Neural cell (in vitro differentiated cells): ENCODE measurements around the gene CTBP2. TPM values are rescaled to one million over a fixed set of nuclear protein-coding genes. Genes with fewer than 3 reads are reported as not detected.

Experiments
- H2AFZ ChIP-seq: fragments of 200-600, 300-800 bp; sonication (generic), shearing (Covaris generic); 2 replicates; pipeline ENCODE4 v1.6.0; 2014; ENCODE audit warnings: low read depth, mild to moderate bottlenecking, antibody characterized with exemption, low read length, moderate library complexity
- H3F3A ChIP-seq: fragments of 200-600 bp; shearing (Covaris generic); 2 replicates; pipeline ENCODE4 v1.6.1; 2016; ENCODE audit warnings: mild to moderate bottlenecking, moderate library complexity, mixed read lengths, antibody characterized with exemption, low read length; ENCODE audit not compliant: insufficient read depth, poor library complexity, severe bottlenecking
- H3K27ac ChIP-seq: fragments of 200-600, 300-800 bp; sonication (generic), shearing (Covaris generic); 2 replicates; pipeline ENCODE4 v1.5.1; 2014; ENCODE audit warnings: mild to moderate bottlenecking, low read length, moderate library complexity
- H3K27me3 ChIP-seq: fragments of 300-800, 200-600 bp; sonication (generic), shearing (Covaris generic); 2 replicates; pipeline ENCODE4 v1.6.0; 2014; ENCODE audit warnings: mild to moderate bottlenecking, low read depth, low read length, moderate library complexity; ENCODE audit not compliant: insufficient read depth
- H3K36me3 ChIP-seq: fragments of 300-800, 200-600 bp; sonication (generic), shearing (Covaris generic); 2 replicates; pipeline ENCODE4 v1.5.1; 2014; ENCODE audit warnings: mild to moderate bottlenecking, antibody characterized with exemption, low read length, moderate library complexity; ENCODE audit not compliant: insufficient read depth
- H3K4me2 ChIP-seq: fragments of 300-800, 200-600 bp; sonication (generic), shearing (Covaris generic); 2 replicates; pipeline ENCODE4 v1.6.0; 2014; ENCODE audit warnings: mild to moderate bottlenecking, low read length
- H3K4me3 ChIP-seq: fragments of 300-800, 200-600 bp; sonication (generic), shearing (Covaris generic); 2 replicates; pipeline ENCODE4 v1.5.1; 2014; ENCODE audit warnings: mild to moderate bottlenecking, low read length, moderate library complexity
- H3K79me2 ChIP-seq: fragments of 200-600 bp; shearing (Covaris generic); replicated peaks from 2 replicates; pipeline ENCODE4 v1.6.0; 2014; ENCODE audit warnings: mild to moderate bottlenecking, low read length, moderate library complexity; ENCODE audit not compliant: insufficient read depth
- H3K9ac ChIP-seq: fragments of 300-800, 200-600 bp; sonication (generic), shearing (Covaris generic); 2 replicates; pipeline ENCODE4 v1.6.1; 2016; ENCODE audit warnings: mild to moderate bottlenecking, low read length, mixed read lengths
- H3K9me2 ChIP-seq: fragments of 200-600 bp; shearing (Covaris generic); 2 replicates; pipeline ENCODE4 v1.6.1; 2016; ENCODE audit warnings: mild to moderate bottlenecking, low read length, mixed read lengths; ENCODE audit not compliant: insufficient read depth
- H3K9me3 ChIP-seq: fragments of 200-600, 300-800 bp; sonication (generic), shearing (Covaris generic); 2 replicates; pipeline ENCODE4 v1.6.1; 2016; ENCODE audit warnings: mild to moderate bottlenecking, mixed run types, low read length, moderate library complexity, mixed read lengths
- H4K20me1 ChIP-seq: fragments of 200-600 bp; shearing (Covaris generic); 2 replicates; pipeline ENCODE4 v1.6.1; 2016; ENCODE audit warnings: mild to moderate bottlenecking, mixed run types; ENCODE audit not compliant: insufficient read depth
- CTCF ChIP-seq: fragments of 450-650 bp; IDR thresholded peaks from 2 replicates; pipeline ENCODE4 v1.5.1; 2014; ENCODE audit warnings: antibody characterized with exemption, mild to moderate bottlenecking, moderate library complexity; ENCODE audit not compliant: poor library complexity, severe bottlenecking
- EP300 ChIP-seq: fragments of 450-650 bp; conservative IDR thresholded peaks from 2 replicates; pipeline ENCODE4 v1.6.1; 2014; ENCODE audit warnings: antibody characterized with exemption, mild to moderate bottlenecking, moderate library complexity; ENCODE audit not compliant: poor library complexity, severe bottlenecking
- EZH2 ChIP-seq: fragments of 200-600, 300-800 bp; shearing (Covaris generic), sonication (generic); IDR thresholded peaks from 2 replicates; pipeline ENCODE4 v1.6.1; 2014; ENCODE audit warnings: antibody characterized with exemption, low read length, borderline replicate concordance, mild to moderate bottlenecking; ENCODE audit not compliant: insufficient read depth, poor library complexity, severe bottlenecking
- MXI1 ChIP-seq: fragments of 450-650 bp; conservative IDR thresholded peaks from 2 replicates; pipeline ENCODE4 v1.6.1; 2014; ENCODE audit warnings: antibody characterized with exemption, mild to moderate bottlenecking; ENCODE audit not compliant: poor library complexity, severe bottlenecking
- POLR2AphosphoS5 ChIP-seq: IDR thresholded peaks from 2 replicates; pipeline ENCODE4 v1.6.1; 2012
- RAD21 ChIP-seq: fragments of 450-650 bp; conservative IDR thresholded peaks from 2 replicates; pipeline ENCODE4 v1.6.1; 2014; ENCODE audit warnings: antibody characterized with exemption, mild to moderate bottlenecking, moderate library complexity
- SMC3 ChIP-seq: fragments of 450-650 bp; conservative IDR thresholded peaks from 2 replicates; pipeline ENCODE4 v1.6.1; 2014; ENCODE audit warnings: antibody characterized with exemption, mild to moderate bottlenecking, moderate library complexity; ENCODE audit not compliant: poor library complexity
- TAF1 ChIP-seq: IDR thresholded peaks from 2 replicates; pipeline ENCODE4 v1.6.1; 2012; ENCODE audit warnings: low read depth
- polyA plus RNA-seq: library from polyadenylated mRNA; depleted of rRNA; stranded (reverse); fragments of >200 nt; gene quantifications from 2 replicates; pipeline ENCODE4 v1.2.3, GENCODE V29; 2014
- TF ChIP-seq, protein P1 (sequence below): IDR thresholded peaks from 2 replicates; pipeline ENCODE4 v1.6.1; 2012; ENCODE audit warnings: borderline replicate concordance

CTBP2 gene
- polyA plus RNA-seq, 1 donor from 2014 or later: 59.5 TPM

DNA sequence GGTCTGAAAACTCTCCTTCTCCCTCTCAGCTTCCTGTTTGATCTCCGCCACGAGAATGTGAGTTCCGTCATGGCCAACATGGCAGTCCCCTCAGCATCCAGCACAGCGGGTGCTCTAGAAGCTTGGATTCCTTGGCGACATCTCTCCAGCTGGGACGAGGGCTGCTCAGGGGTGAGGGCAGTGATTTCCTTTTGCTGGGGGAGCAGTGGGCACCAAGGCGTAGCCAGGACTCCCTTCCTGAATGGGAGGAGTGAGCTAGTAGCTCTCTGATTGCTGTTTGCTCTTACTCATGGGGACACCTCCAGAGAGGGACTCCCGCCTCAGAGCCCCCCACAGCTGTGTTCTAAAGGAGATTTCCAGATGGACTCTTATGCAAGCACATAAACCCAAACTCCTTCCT, 28.8 kb upstream of the CTBP2 start:
- Histone ChIP-seq H3K36me3 (no peaks in the 10 kb centered on the region), H3K9me3 (no peaks in the 10 kb centered on the region), H3K9me2 (no peaks in the 10 kb centered on the region), H3F3A (no peaks in the 10 kb centered on the region), H2AFZ (no peak overlapping the region), H3K27ac (no peak overlapping the region), H4K20me1 (no peaks in the 10 kb centered on the region), H3K4me2 (no peak overlapping the region), H3K27me3 (no peaks in the 10 kb centered on the region), H3K79me2 (no peaks in the 10 kb centered on the region), H3K4me3 (no peak overlapping the region), H3K9ac (no peak overlapping the region)
- no peak for TF ChIP-seq RAD21
- no peak for TF ChIP-seq SMC3
- TF ChIP-seq, protein P1, sequence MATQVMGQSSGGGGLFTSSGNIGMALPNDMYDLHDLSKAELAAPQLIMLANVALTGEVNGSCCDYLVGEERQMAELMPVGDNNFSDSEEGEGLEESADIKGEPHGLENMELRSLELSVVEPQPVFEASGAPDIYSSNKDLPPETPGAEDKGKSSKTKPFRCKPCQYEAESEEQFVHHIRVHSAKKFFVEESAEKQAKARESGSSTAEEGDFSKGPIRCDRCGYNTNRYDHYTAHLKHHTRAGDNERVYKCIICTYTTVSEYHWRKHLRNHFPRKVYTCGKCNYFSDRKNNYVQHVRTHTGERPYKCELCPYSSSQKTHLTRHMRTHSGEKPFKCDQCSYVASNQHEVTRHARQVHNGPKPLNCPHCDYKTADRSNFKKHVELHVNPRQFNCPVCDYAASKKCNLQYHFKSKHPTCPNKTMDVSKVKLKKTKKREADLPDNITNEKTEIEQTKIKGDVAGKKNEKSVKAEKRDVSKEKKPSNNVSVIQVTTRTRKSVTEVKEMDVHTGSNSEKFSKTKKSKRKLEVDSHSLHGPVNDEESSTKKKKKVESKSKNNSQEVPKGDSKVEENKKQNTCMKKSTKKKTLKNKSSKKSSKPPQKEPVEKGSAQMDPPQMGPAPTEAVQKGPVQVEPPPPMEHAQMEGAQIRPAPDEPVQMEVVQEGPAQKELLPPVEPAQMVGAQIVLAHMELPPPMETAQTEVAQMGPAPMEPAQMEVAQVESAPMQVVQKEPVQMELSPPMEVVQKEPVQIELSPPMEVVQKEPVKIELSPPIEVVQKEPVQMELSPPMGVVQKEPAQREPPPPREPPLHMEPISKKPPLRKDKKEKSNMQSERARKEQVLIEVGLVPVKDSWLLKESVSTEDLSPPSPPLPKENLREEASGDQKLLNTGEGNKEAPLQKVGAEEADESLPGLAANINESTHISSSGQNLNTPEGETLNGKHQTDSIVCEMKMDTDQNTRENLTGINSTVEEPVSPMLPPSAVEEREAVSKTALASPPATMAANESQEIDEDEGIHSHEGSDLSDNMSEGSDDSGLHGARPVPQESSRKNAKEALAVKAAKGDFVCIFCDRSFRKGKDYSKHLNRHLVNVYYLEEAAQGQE: no peak
- no peak for TF ChIP-seq TAF1
- no peak for TF ChIP-seq EP300
- TF ChIP-seq EZH2: no peak
- TF ChIP-seq MXI1: no peak
- no peak for TF ChIP-seq POLR2AphosphoS5
- no peak for TF ChIP-seq CTCF

GRCh38 chr10:125187238-125188194, 27.2 kb upstream of the CTBP2 start:
- no peaks in the 10 kb centered on the region for H3K9me3 ChIP-seq
- no peaks in the 10 kb centered on the region for H4K20me1 ChIP-seq
- H2AFZ ChIP-seq: no peak overlapping the region
- no peak overlapping the region for H3K4me3 ChIP-seq
- H3K4me2 ChIP-seq: no peak overlapping the region
- TF ChIP-seq CTCF (no peak), MXI1 (no peak), RAD21 (no peak), POLR2AphosphoS5 (no peak), EP300 (no peak), EZH2 (no peak), TAF1 (no peak), SMC3 (no peak)
- TF ChIP-seq, protein P1: no peak
- H3K9me2 ChIP-seq: no peaks in the 10 kb centered on the region
- no peaks in the 10 kb centered on the region for H3F3A ChIP-seq
- no peak overlapping the region for H3K27ac ChIP-seq
- H3K36me3 ChIP-seq: no peaks in the 10 kb centered on the region
- no peaks in the 10 kb centered on the region for H3K27me3 ChIP-seq
- no peak overlapping the region for H3K9ac ChIP-seq
- no peaks in the 10 kb centered on the region for H3K79me2 ChIP-seq
